BJ (cell line): ENCODE results near the gene SMC6. TPM values are rescaled to one million over a fixed set of nuclear protein-coding genes. Genes with fewer than 3 reads are reported as not detected.
A peak's percentile ranks its signal among the peaks of the same experiment; 100 is the strongest.

Source experiments
- CTCF ChIA-PET: fragments of 350-600 bp; formaldehyde crosslinking; extraction: SDS; loops from one replicate; lab custom pipeline; 2021; ENCODE audit warnings: antibody characterized with exemption, inconsistent platforms; lab: Yijun Ruan, JAX
- POLR2A ChIA-PET: fragments of 300-600 bp; sonication (Branson Sonifier 250); formaldehyde crosslinking; extraction: SDS; loops from one replicate; lab custom pipeline; 2021; ENCODE audit warnings: antibody characterized with exemption; lab: Charles Lee
- DNase-seq: peaks from one replicate; pipeline ENCODE4 v3.0.0-alpha.2; 2011; ENCODE audit warnings: low read depth
- H3K27me3 ChIP-seq: 2 replicates; pipeline ENCODE4 v1.6.0; 2011; ENCODE audit warnings: low read length; ENCODE audit not compliant: control insufficient read depth, insufficient read depth
- H3K36me3 ChIP-seq: 2 replicates; pipeline ENCODE4 v1.5.1; 2011; ENCODE audit warnings: low read length; ENCODE audit not compliant: control insufficient read depth, insufficient read depth
- H3K4me3 ChIP-seq: 2 replicates; pipeline ENCODE4 v1.5.1; 2011; ENCODE audit warnings: low read depth, mild to moderate bottlenecking, control low read depth, low read length
- CTCF ChIP-seq: IDR thresholded peaks from 2 replicates; pipeline ENCODE4 v1.5.1; 2011; ENCODE audit warnings: low read depth, mild to moderate bottlenecking, control low read depth, inconsistent platforms, low read length, moderate library complexity; ENCODE audit not compliant: insufficient read depth
- polyA plus RNA-seq: library from polyadenylated mRNA; depleted of rRNA; stranded (reverse); fragments of >200 nt; gene quantifications from 2 replicates; pipeline ENCODE4 v1.2.3, GENCODE V29; 2011

Gene SMC6
- polyA plus RNA-seq, 1 experiment, result 5.2 TPM

DNA sequence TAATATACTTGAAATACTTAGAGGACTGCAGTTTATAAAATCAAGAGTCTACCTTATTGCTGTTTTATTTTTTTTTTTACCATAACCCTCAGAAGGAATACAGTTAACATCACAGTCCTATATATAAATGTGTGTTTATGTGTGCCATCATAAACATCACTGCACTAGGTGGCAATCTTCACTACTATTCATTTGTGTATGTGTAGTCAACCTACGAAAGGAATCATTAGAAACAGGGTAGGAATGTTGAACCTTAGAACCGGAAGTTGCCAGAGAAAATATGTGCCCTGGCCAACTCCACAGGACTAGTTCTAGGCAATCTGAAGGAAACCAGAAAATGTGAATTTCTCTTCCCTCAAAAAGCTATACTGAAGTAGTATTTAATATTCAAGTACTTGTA, 3.7 kb upstream of the SMC6 start:
- no peak for DNase-seq
- ChIA-PET POLR2A (no interaction called here), CTCF (interaction anchor here (0.8 kb wide), 1 partner anchor 74 kb away, joined by 3 read pairs; no protein-coding TSS in a partner anchor)

DNA sequence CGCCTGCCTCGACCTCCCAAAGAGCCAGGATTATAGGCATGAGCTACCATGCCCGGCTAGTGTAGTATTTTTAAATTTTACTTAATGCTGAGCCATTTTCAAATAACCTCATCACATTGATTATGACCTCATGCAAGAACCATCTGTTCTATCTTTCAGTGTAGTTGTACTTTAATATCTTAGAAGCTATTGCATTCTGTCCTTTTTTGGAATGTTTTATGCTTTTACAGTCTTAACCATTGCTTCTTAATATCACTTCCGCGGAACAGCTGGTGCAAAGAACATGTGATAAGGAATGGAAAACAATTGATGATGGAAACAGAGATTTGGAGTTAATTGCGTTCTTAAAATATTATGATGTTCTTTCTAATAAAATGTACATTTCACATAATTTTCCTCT, 3.1 kb upstream of the SMC6 start:
- POLR2A ChIA-PET, result no interaction called here
- TF ChIP-seq CTCF, result no peak
- no peaks in the 10 kb centered on the region for H3K27me3 ChIP-seq
- H3K36me3 ChIP-seq, result no peaks in the 10 kb centered on the region
- DNase-seq, result no peak
- H3K4me3 ChIP-seq, result no peak overlapping the region
- CTCF ChIA-PET, result interaction anchor here (0.9 to 1.5 kb wide), 2 partner anchors 37 to 75 kb away, joined by 3 read pairs; no protein-coding TSS in a partner anchor

More for the DNA sequence above, 3.7 kb upstream of the SMC6 start:
- TF ChIP-seq CTCF, result no peak
- Histone ChIP-seq H3K4me3 (no peak overlapping the region), H3K36me3 (no peaks in the 10 kb centered on the region), H3K27me3 (no peaks in the 10 kb centered on the region)

GRCh38 chr2:17754773-17755425, 1.3 kb upstream of the SMC6 start:
- POLR2A ChIA-PET, result no interaction called here
- peak overlapping the region; percentile 97 for H3K4me3 ChIP-seq
- no peaks in the 10 kb centered on the region for H3K36me3 ChIP-seq
- no peak for DNase-seq
- no peaks in the 10 kb centered on the region for H3K27me3 ChIP-seq
- no peak for TF ChIP-seq CTCF
- CTCF ChIA-PET, result interaction anchor here (0.9 to 1.5 kb wide), 2 partner anchors 76 to 141 kb away, joined by 3 read pairs; no protein-coding TSS in a partner anchor

GRCh38 chr2:17752892-17753802, 463 bp downstream of the SMC6 start:
- CTCF ChIA-PET, result interaction anchor here (0.7 to 1.5 kb wide), 2 partner anchors 15 to 19 kb away, joined by 3 read pairs; no protein-coding TSS in a partner anchor

More at GRCh38 chr2:17752892-17753802, 463 bp downstream of the SMC6 start:
- Histone ChIP-seq H3K36me3 (no peaks in the 10 kb centered on the region), H3K4me3 (peak overlapping the region; percentile 97), H3K27me3 (no peaks in the 10 kb centered on the region)
- DNase-seq, result no peak
- POLR2A ChIA-PET, result interaction anchor here (0.7 kb wide), 1 partner anchor 35 kb away, joined by 6 read pairs; no protein-coding TSS in a partner anchor
- TF ChIP-seq CTCF, result no peak
